Ascending aorta (tissue), 2 donors: ENCODE measurements around the gene STPG4. TPM values are rescaled to one million over a fixed set of nuclear protein-coding genes. Genes with fewer than 3 reads are reported as not detected.

Source experiments
- DNase-seq, 2 donors: peaks; one replicate each; pipeline ENCODE4 v3.0.0-alpha.2; 2019; ENCODE audit warnings: low spot score in 2 of 2
- H3K27ac ChIP-seq, 2 donors: fragments of 200-600 bp; sonication (generic); one replicate each; pipeline ENCODE4 v1.5.1; 2016 to 2017; ENCODE audit warnings: mild to moderate bottlenecking in 1 of 2
- H3K27me3 ChIP-seq: fragments of 200-600 bp; sonication (generic); one replicate; pipeline ENCODE4 v1.5.1; 2017
- H3K36me3 ChIP-seq, 2 donors: fragments of 200-600 bp; sonication (generic); one replicate each; pipeline ENCODE4 v1.5.1; 2016
- H3K4me1 ChIP-seq, 2 donors: fragments of 200-600 bp; sonication (generic); one replicate each; pipeline ENCODE4 v1.5.1; 2016 to 2017; ENCODE audit warnings: mild to moderate bottlenecking in 1 of 2
- H3K4me3 ChIP-seq, 2 donors: fragments of 200-600 bp; sonication (generic); one replicate each; pipeline ENCODE4 v1.5.1; 2016 to 2017; ENCODE audit warnings: mild to moderate bottlenecking in 1 of 2
- H3K9me3 ChIP-seq, 2 donors: fragments of 200-600 bp; sonication (generic); one replicate each; pipeline ENCODE4 v1.5.1; 2016
- intact Hi-C: fragments of 100-400 bp; cut with DNase I; formaldehyde crosslinking; loops from one replicate; pipeline ENCODE4 v1.15.1; 2023
- total RNA-seq: library from RNA; depleted of rRNA; stranded (reverse); fragments of >200 nt; gene quantifications from one replicate; pipeline ENCODE4 v1.1.0, GENCODE V29; 2016
- TF ChIP-seq, protein P1 (sequence below), 3 experiments: fragments of 200-600 bp in 2 of 3; fragments of 450-650 bp in 1 of 3; sonication (generic) in 2 of 3; IDR thresholded peaks; one replicate each; pipeline ENCODE4 v1.5.1; 2016 to 2019; ENCODE audit warnings: antibody characterized with exemption in 3 of 3, mild to moderate bottlenecking in 1 of 3, moderate library complexity in 1 of 3

STPG4 gene
- total RNA-seq, 1 donor from 2014 or later = not detected

DNA sequence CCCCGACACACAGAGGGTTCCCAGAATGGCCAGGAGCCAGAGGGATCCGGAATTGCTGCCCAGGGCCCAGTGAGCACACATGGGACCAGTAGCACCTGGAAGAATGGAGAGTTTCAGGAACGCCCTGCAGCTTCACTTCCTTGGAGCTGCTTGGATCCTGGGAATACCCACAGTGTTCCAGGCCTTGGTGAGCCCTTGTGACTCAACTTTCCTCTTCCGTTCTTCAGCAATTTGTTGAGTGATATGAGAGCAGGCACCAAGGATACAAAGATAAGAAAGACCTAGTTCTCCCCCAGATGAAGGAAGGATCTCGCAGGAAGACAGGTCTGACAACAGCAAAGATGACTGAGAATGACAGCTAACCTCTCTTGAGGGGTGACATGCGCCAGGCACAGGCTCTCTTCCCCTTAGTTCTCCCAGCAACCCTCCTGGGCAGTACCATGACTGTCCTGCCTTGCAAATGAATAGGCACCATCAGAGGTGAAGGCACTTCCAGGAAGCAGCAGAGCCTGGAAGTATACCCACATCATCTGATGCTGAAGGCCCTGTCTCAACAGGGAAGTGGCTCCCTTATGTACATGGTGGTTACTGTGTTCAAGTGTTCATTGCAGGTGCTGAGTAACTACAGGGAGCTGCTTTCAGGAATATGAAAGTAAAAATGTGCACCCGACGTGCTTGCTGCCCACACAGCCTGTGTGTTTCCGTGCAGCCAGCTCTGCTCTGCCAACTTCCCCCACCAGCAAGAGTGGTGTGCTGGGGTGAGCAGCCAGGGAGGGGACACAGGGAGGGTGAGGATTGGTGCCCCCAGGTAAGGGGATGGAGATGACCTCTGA is 116.2 kb downstream of the STPG4 start:
- peak overlapping the region; percentile 92 to 97 for H3K27ac ChIP-seq
- TF ChIP-seq, protein P1, sequence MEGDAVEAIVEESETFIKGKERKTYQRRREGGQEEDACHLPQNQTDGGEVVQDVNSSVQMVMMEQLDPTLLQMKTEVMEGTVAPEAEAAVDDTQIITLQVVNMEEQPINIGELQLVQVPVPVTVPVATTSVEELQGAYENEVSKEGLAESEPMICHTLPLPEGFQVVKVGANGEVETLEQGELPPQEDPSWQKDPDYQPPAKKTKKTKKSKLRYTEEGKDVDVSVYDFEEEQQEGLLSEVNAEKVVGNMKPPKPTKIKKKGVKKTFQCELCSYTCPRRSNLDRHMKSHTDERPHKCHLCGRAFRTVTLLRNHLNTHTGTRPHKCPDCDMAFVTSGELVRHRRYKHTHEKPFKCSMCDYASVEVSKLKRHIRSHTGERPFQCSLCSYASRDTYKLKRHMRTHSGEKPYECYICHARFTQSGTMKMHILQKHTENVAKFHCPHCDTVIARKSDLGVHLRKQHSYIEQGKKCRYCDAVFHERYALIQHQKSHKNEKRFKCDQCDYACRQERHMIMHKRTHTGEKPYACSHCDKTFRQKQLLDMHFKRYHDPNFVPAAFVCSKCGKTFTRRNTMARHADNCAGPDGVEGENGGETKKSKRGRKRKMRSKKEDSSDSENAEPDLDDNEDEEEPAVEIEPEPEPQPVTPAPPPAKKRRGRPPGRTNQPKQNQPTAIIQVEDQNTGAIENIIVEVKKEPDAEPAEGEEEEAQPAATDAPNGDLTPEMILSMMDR (IDR thresholded peaks at IDR 0.05) = no peak
- DNase-seq = no peak
- no peaks in the 10 kb centered on the region for H3K27me3 ChIP-seq
- H3K36me3 ChIP-seq = peaks cover 0 to 5% of the 10 kb centered on the region in 2 donors
- intact Hi-C loops = no loop called here
- H3K9me3 ChIP-seq = no peaks in the 10 kb centered on the region
- no peak overlapping the region for H3K4me3 ChIP-seq
- H3K4me1 ChIP-seq = peaks cover 20 to 47% of the 10 kb centered on the region in 2 donors

DNA sequence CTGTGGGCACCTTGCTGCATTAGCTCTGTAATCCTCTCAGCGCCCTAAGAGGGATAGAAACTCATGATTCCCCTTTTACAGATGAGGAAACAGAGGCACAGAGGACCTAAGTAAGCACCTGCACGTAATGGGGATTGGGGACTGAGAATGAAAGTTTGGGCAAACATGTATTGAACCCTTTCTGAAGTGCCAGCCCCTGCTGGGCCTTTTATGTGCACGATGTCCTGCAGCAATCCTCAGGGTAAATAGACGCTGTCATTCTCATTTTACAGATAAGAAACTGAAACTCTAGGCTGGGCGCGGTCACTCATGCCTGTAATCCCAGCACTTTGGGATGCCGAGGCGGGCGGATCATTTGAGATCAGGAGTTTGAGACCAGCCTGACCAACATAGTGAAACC is 117.4 kb downstream of the STPG4 start:
- no peak for DNase-seq
- Histone ChIP-seq H3K36me3 (peaks cover 0 to 5% of the 10 kb centered on the region in 2 donors), H3K4me3 (no peak overlapping the region), H3K27me3 (no peaks in the 10 kb centered on the region), H3K27ac (peak overlapping the region; percentile 95 to 97), H3K4me1 (peaks cover 23 to 48% of the 10 kb centered on the region in 2 donors), H3K9me3 (no peaks in the 10 kb centered on the region)
- TF ChIP-seq, protein P1 (IDR thresholded peaks at IDR 0.05) = no peak
- intact Hi-C loops = no loop called here

Other genes starting within 250 kb of the STPG4 start
- gene MCFD2, start 239.5 kb downstream of the STPG4 start, total RNA-seq = 171 TPM
- gene TTC7A, start 214.1 kb downstream of the STPG4 start, total RNA-seq = 181 TPM
- 263 TPM for gene CALM2, start 21.2 kb upstream of the STPG4 start, total RNA-seq
- gene EPCAM, start 214.0 kb upstream of the STPG4 start, total RNA-seq = not detected
- gene MSH2, start 247.8 kb upstream of the STPG4 start, total RNA-seq = 7.5 TPM